HG03439 (cell line): Measurements from ENCODE around the gene GP2.

Experiments
- ATAC-seq: cut with Tn5 transposase; IDR thresholded peaks from one replicate; pipeline ENCODE4 v1.9.1; 2021; ENCODE audit warnings: mild to moderate bottlenecking, moderate library complexity; ENCODE audit not compliant: unreplicated experiment

The GP2 gene

GRCh38 chr16:20307791-20308190, 19.5 kb downstream of the GP2 start:
- ATAC-seq, result no peak

- ATAC-seq, result no peak
Measured at GRCh38 chr16:20307240-20307671, 20.1 kb downstream of the GP2 start.

- ATAC-seq, result no peak
Measured at GRCh38 chr16:20306401-20306800, 20.9 kb downstream of the GP2 start.

- no peak for ATAC-seq
Measured at GRCh38 chr16:20303012-20303411, 24.3 kb downstream of the GP2 start.

GRCh38 chr16:20302389-20302788, 24.9 kb downstream of the GP2 start:
- ATAC-seq, result no peak

GRCh38 chr16:20301840-20302239, 25.5 kb downstream of the GP2 start:
- no peak for ATAC-seq

GRCh38 chr16:20300312-20301097, 26.8 kb downstream of the GP2 start:
- peak; percentile 79 for ATAC-seq

- no peak for ATAC-seq
Measured at GRCh38 chr16:20298452-20298851, 28.9 kb downstream of the GP2 start.

GRCh38 chr16:20291208-20292206, 35.8 kb downstream of the GP2 start:
- no peak for ATAC-seq

GRCh38 chr16:20289571-20289970, 37.7 kb downstream of the GP2 start:
- no peak for ATAC-seq

GRCh38 chr16:20285993-20286499, 41.3 kb downstream of the GP2 start:
- no peak for ATAC-seq

GRCh38 chr16:20280259-20280658, 47.1 kb downstream of the GP2 start:
- ATAC-seq, result no peak

- no peak for ATAC-seq
Measured at GRCh38 chr16:20271893-20272292, 55.4 kb downstream of the GP2 start.

GRCh38 chr16:20268409-20268808, 58.9 kb downstream of the GP2 start:
- no peak for ATAC-seq

GRCh38 chr16:20265019-20265418, 62.3 kb downstream of the GP2 start:
- ATAC-seq, result no peak

- ATAC-seq, result no peak
Measured at GRCh38 chr16:20263138-20263855, 64.0 kb downstream of the GP2 start.

GRCh38 chr16:20262248-20262647, 65.1 kb downstream of the GP2 start:
- no peak for ATAC-seq

- ATAC-seq, result no peak
Measured at GRCh38 chr16:20260215-20261009, 66.9 kb downstream of the GP2 start.
